GM18517 (cell line): ENCODE measurements around the gene IL22RA2.

ENCODE experiments used
- ATAC-seq: cut with Tn5 transposase; IDR thresholded peaks from one replicate; pipeline ENCODE4 v1.9.1; 2021; ENCODE audit warnings: mild to moderate bottlenecking, moderate library complexity; ENCODE audit not compliant: unreplicated experiment

The IL22RA2 gene

DNA sequence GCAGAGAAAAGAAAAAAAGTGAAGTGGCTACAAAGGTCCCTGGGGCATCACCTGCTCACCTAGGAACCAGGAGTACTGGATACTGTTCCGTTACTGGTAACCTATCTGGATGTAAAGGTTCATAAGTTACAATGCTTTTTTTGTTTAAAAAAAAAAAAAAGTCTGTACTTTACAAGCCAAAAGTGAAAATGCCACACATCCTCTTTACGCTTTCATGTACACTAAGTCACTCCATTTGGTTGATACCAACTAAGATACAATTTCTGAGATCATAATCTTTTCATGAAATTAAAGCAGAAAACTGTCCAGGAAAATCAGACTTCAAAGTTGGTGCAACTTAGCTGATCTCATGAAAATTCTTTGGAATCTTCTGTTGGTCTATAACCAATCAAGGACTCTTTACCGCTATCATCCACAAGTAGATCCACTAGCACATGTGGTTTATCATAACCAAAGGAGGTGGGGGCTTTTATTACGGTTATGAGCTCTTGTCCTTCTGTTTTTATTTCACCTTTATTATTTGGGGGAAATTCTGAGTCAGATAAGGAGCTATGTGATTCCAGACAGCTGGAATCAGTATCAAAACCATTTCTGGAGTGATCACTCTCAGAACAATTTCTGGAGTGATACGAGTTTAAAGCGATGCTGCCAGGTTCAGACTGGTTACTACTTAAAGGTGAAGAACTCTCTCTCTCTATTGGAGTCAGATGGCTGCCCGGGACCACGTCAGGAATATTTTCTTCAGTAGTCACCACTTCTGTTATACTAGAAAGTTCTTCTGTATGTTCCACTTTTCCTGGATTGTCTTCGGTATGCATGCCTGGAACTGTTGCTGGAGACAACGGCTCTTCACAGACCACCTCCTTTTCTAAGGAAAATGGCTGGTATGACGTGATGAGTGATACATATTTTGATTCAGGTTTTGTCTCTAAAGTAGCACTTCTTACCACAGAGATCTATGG is 24.5 kb upstream of the IL22RA2 start:
- no peak for ATAC-seq

DNA sequence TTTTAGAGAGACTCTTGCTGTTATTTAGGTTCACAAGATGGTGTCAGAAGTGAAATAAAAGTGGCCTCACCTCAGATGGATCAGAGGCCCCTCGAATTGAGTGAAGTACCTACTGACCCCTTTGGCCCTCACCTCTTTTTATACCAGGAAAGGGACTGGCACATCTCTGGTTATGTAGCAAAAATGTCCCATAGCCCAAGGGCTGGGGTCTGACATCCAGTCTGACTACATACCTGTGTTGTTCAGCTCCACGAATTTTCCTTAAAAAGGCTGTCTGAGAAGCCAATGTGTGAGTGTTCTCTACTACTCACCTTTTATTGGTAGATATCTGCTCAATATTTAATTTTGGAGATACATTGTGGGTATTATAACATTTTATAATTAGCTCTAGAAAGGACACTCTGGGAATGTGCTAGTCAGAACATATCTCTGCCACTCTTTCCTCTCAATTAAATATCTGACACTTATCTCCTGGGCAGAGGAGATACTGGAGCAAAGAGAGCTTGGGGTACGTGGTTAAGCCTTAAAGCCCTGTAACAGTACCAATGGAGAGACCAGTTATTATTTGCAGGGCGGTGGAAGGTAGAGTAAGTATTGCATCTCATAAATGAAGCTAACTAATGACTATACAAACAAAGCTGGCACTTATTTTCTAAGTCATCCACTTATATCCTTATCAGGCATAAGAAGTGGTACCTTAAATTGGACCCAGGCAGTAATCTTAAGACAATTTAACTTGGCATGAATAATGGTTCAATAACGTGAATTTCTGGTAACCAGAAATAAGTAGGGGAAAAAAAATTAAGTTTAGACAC is 20.0 kb upstream of the IL22RA2 start:
- no peak for ATAC-seq

DNA sequence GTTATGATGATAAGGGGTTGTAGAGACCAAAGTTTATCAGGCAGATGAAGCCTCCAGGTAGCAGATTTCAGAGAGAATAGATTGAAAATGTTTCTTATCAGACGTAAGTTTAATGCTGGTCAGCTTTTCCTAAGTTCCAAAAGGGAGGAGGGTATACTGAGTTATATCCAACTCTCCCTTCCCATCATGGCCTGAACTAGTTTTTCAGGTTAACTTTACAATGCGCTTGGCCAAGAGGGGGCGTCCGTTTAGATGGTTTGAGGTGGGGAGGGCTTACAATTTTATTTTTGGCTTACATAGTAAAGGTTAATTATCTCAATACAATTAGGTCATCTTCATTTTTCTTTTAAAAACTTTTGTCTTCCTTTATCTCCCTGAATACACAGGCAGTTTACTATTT is 19.4 kb upstream of the IL22RA2 start:
- ATAC-seq: no peak

DNA sequence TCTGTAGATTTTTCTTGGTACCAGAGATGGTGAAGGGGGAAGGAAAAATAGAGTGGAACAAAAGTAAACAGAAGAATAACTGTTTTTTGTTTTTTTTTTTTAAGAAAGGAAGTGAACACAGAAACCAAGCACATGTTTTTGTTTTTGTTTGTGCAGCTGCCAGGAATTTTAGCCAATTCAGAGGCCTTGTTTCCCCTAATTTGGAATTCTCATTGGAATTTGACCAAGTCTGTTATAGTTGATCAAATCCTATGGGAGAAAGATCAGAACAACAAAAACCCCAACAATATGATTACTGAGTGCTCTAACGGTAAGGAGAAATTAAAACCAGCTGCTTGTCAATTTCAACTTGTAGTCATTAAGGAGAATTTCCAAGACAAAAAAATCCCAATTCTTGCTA is 18.2 kb upstream of the IL22RA2 start:
- ATAC-seq: no peak

DNA sequence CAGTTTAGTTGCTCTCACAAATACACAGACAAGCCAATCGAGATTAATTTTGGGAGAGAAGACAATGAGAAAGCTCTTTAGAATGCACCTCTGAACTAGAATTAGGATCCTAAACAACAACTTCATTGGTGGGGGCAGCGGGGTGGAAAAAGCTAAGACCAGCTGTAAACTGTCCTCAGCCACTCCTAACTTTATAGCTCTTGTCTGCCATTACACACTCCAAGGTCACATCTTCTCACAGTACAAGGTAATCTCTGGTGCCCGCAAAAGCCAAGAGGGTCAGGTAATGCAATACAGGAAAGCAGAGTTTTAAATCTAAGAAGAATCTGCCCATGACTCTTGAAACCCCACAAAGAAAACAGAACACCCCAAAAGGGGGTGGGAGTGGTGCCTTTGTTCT is 17.8 kb upstream of the IL22RA2 start:
- ATAC-seq: no peak

DNA sequence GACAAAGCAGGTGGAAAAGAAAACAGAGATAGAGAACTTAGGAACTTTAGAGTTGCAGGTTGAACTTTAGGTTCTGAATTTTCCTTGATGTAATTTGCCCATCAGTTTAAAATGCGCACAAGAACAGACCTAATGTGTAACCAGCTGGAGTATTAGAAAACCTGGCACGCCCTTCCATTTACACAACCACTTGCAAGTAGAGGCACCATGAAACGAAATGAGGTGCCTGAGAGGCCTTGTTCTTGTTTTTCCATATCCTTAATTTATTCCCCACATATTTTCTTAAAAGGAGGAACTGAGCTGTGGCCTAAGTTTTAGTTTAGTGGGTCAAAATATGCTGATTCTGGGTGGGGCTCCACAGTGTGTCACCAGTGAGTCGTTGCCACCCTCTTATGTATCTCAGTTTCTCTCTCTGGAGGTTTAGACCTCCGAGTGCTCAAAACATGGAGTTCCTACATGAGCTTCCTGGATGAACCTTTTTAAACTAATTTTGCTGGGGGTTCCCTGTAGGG is 17.2 kb upstream of the IL22RA2 start:
- ATAC-seq: no peak

DNA sequence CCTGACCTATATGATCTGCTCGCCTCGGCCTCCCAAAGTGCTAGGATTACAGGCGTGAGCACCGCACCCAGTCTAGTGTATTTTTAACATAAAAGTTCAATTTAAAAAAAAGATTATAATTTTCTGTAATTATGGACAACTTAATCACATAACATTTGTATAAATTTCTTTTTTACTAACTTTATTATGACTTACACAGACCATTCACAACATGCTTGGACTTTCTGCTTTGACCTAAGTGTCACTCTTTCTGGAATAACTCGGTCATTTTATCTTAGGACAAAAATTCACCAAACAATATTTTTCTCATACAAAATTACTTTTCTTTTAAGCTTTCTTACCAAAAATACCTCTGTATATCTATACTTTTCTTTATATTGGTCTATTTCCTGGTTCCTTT is 15.4 kb upstream of the IL22RA2 start:
- no peak for ATAC-seq

DNA sequence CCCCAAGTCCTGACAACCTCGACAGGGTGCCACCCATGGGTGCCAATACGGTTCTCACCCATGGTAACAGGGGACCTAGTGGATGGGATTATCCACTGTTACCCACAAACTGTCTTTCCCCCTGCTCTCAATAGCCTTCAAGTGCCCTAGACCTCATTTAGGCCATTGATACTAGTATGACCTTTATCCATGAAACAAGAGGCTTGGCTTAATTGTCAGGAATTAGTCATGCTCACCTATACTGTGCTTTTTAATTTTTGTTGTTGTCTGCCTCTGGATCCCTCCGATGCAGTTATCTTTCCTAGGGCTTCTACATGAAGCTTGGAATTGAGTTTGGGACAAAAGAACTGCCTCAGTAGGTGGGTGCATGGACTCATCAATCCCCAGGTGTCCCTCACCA is 11.8 kb upstream of the IL22RA2 start:
- ATAC-seq: no peak

DNA sequence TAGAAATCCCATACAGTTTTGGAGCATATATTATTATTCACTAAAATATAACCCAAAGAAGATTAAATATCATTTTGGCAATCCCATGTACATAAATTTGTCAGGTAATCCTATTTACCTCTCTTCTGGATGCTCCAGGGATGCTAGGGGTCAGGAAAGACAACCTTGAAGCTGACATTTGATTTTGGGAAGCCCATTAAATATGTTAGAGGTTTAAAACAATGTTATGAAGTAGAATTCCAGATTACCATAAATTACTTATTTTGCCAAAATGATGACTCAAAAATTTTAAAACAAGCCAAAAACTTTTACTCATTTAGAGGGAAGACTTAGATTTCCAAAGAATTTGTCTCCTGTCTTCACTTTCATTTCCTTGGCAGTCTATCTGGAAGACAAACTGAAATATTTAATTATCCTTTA is 9.2 kb upstream of the IL22RA2 start:
- no peak for ATAC-seq

DNA sequence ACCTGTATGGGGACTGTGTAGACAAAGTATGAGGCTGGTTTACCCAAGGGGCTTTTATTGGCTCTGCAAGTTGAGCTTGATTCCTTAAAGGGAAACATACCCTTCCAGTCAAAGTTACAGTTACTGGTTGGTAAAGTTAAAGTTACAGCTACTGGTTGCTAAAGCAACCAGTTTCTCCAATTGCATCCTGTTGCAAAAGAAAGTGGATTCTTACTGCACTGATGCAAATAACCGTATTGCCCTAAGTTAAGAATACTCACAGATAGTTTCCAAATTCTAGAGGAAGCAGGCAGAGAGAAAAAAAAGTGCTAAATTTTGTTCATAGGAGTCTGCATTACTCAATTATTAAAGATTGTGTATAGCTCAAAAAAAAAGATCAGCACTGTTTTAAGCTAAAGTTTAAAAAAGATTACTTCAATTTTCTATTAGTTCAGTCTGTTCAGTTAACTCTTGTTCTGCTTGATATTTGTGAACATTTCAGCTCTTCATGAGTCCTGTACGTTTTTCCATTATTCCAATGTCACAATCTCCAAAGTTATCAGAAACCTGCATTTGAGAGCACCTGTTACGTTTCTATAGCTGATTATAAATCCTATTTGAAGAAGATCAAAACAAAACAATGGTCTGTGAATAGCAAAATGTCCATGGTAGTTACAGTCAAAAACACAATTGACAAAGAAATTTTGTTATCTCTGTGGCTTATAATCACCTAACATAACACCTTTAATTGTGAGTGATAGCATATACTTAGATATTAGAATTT is 8.6 kb upstream of the IL22RA2 start:
- ATAC-seq: no peak

DNA sequence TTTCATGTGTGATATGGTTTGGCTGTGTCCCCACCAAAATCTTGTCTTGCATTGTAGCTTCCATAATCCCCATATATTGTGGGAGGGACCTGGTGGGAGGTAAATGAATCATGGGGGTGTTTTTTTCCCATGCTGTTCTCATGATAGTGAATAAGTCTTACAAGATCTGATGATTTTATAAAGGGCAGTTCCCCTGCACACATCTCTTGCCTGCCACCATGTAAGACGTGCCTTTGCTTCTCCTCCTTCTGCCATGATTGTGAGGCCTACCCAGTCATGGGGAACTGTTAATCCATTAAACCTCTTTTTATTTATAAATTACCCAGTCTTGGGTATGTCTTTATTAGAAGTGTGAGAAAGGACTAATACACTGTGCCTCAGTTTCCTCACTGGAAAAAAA is 4.2 kb upstream of the IL22RA2 start:
- no peak for ATAC-seq

DNA sequence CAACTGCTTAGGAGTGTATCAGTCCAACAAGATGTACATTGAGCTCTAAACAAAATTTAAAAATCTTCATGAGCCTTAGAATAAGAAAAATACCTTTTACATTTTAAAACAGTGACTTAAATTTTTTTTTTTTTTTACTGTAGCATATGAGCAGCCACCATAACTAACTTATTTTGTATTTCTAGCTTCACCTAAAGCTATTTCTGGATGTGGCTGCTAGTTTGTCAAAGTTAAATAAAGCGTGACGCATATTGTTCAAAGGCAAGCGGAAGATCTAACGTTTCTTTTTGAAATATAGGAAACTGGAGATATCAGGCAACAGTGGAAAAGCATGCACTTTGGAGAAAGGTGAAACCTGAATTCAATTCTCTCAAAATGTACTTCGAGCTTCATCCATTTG is 3.3 kb upstream of the IL22RA2 start:
- ATAC-seq: no peak

DNA sequence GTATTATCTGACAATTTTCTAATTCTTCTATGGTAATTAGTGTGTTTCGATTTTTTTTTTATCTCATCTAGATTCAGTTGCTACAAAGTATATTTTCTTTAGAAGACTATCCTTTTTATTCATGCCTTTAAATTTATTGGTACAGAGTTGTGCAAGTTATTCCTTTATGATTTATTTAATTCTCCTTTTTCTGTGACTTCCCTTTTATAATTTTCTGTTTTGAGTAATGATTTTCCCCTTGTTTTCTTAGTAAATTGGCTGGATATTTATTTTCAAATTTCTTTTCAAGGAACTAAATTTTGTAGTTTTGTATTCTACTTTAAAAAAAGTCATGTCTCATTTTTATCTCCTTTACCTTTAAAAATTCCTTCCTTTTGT is 2.4 kb upstream of the IL22RA2 start:
- ATAC-seq: no peak

DNA sequence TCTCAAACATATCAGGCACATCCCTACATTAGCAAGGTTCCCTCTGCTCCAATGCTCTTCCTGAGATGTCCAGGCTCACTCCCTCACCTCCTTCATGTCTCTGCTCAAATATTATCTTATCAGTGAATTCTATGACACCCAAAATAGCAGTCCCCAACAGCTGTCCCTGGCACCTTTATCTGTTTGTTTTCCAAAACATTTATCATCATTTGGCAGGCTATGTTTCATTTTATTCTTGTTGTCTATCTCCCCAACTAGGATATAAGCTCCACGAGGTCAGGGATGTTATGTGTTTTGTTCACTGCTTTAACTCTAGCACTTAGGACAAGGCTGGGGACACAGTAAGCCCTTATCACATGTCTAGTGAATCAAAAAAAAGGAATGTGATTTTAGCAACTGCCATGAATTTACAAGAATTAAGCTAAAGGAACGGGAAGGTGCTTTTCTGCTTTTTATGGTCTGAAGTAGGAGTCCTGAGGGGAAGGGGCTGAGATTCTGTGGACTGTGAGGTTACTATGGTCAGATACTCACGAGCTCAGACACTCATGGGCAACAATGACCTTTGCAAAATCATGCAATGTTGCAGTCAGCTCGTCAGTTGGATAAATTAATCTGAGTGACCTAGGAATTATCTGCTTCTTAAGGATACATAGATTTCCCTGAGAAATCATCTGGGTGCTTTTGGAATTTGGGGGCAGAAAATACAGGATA is 1.9 kb upstream of the IL22RA2 start:
- ATAC-seq: no peak

DNA sequence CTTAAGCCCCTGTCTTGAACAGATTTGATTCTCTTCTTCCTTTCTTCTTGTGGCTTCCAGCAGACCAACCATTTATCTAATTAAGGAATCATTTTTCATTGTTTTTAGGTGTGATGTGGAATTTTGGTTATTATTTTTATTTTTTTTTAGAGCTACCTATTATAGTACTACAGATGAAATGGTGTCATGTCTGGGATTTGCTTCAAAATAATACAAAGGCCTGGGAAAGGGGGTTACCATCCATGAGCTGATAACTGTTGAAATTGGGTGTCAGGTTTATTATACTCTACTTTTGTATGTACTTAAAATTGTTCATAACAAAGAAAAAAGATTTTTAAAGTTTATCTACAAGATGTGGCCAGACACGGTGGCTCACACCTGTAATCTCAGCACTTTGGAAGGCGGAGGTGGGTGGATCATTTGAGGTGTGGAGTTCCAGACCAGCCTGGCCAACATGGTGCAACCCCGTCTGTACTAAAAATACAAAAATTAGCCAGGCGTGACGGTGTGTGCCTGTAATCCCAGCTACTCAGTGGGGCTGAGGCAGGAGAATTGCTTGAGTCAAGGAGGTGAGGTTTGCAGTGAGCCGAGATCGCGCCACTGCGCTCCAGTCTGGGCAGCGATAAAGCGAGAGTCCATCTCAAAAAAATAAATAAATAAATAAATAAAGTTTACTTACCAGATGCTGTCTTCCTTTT is 561 bp downstream of the IL22RA2 start:
- ATAC-seq: no peak

DNA sequence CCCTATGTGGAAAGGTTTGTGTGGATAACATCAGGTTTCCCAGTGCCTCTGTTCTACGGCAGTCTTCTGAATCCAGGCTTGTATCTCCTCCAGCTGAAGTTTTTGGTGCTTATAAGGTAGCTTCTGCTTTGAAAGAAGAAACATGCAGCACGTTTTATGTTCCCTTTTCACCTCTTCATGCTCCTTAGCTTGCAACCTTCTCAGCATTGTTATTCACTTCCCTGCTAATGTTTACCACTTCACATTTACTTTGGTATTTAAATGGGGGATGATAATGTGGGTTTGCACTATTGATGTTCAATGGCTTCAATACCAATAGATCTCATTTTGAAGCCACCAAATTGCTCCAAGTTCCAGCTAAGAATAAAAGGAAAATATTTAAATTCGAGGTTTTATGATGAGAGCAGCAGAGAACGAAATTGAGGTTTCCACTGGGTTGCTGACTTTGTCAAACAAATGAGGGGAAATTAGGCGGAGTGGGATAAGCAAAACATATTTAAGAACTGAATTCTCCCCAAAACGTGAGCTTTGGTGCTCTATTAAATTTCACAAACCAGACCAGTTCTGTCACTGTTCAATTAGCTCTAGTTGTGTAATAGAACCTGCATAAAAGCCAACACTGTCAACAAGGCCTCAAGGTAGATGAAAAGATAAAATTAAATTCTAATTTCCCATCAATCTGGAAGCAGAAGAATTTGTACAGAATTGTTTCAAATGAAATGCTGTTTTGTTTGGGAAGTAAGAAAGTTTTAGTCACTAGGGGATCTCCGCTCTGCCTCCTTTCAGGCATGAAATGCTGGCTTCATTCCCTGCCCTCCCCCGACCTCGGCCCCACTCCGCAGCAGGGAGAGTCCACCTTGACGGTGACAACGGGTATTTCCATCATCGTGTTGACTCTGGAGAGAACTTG is 1.4 kb downstream of the IL22RA2 start:
- ATAC-seq: no peak

DNA sequence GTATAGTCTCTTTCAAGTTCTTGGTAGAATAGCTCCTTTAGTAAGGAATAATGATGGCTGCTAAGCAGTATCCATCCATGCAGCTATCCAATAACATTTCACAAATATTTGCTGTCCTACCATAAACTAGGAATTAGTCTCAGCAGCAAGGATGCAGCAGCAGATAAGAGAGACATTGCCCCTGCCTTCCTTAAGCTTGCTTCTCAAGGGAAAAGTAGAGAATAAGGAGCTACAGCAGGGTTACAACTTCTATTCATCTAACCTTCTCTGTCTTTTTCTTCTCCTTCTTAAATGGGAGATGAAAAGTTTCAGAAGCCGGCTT is 2.4 kb downstream of the IL22RA2 start:
- no peak for ATAC-seq

DNA sequence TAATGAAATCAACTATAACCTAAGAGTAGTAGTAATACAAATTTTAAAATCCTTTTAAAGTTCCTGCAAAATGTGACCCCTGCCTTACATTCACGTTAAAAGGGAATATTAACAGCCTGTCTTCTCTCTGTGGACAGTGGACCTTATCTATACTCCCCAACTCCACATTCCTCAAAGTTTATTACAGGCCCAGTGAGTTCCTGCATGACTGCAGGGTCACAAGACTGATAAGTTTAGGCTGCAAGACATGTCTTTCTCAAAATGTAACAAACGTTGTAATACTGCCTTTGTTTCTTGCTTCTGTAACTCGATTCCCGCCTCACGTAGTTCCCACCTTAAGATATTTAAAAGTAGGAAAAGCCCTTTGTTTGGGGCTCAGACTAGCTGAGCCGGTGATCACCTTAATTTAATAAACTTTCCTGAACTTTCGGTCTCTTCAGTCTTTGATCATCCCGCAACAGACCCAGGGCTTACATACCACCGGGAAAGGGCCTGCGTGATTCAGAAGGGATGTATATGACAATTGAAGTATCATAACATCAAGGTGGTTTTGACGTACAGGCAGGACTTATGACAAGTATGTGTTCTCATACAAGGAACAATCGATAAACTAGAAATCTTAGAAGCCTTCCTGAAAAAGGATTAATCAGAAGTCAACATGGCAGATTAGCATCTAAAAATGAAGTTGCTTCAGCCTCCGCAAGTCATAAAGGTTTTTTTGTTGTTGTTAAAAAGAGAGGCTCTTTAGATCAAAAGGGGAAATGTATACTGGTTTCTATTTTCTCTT is 3.0 kb downstream of the IL22RA2 start:
- ATAC-seq: no peak
